ENCODE measurements around the gene FREM2. TPM values are rescaled to one million over a fixed set of nuclear protein-coding genes. Genes with fewer than 3 reads are reported as not detected.

Gene FREM2, protein sequence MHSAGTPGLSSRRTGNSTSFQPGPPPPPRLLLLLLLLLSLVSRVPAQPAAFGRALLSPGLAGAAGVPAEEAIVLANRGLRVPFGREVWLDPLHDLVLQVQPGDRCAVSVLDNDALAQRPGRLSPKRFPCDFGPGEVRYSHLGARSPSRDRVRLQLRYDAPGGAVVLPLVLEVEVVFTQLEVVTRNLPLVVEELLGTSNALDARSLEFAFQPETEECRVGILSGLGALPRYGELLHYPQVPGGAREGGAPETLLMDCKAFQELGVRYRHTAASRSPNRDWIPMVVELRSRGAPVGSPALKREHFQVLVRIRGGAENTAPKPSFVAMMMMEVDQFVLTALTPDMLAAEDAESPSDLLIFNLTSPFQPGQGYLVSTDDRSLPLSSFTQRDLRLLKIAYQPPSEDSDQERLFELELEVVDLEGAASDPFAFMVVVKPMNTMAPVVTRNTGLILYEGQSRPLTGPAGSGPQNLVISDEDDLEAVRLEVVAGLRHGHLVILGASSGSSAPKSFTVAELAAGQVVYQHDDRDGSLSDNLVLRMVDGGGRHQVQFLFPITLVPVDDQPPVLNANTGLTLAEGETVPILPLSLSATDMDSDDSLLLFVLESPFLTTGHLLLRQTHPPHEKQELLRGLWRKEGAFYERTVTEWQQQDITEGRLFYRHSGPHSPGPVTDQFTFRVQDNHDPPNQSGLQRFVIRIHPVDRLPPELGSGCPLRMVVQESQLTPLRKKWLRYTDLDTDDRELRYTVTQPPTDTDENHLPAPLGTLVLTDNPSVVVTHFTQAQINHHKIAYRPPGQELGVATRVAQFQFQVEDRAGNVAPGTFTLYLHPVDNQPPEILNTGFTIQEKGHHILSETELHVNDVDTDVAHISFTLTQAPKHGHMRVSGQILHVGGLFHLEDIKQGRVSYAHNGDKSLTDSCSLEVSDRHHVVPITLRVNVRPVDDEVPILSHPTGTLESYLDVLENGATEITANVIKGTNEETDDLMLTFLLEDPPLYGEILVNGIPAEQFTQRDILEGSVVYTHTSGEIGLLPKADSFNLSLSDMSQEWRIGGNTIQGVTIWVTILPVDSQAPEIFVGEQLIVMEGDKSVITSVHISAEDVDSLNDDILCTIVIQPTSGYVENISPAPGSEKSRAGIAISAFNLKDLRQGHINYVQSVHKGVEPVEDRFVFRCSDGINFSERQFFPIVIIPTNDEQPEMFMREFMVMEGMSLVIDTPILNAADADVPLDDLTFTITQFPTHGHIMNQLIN (N-terminal part only)
- 19.4 TPM for polyA plus RNA-seq (2013, experiment 1 of 2)
- 16.0 TPM for polyA plus RNA-seq (2013, experiment 2 of 2)

DNA sequence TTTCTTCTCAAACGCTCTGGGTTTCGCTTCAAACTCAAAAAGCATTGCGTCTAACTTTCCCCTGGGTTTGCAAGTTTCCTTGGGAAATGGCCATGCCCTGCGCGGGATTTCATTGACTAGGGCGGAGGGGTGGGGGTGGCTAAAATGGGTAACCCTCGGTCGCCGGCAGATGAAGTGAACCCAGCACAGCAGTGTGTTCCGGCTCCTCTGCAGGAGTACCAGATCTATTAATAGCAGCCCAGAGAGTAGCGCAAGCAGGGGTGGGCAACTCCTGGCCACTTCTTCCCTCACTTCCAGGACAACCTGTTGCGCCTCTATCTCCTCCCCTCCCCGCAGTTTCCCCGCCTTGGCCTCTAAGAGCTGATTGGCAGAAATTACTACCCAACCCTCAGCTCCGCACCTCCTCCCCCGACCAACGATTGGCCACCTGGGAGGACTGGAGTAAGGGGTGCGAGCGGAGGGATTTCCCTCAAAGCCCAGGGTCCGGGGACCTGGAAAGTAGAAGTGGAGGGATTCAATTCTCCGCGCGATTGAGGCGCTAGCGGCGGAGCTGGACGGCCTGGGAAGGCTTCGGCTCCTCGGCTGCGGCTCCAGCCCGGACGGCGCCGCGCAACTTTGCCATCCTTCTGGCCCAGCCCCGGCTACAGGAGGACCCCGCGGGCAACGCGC lies at the start of gene FREM2:
FREM2 (plus strand) TSS at position 501 of the 669 bp plus-strand sequence. CDS start 268 bp downstream, outside the sequence.
- Histone ChIP-seq H3K4me3 (ENCODE audit: extremely low read depth, insufficient read depth, low read length, poor library complexity, severe bottlenecking) (peak within 1 kb of the TSS; percentile 59), H3K9me3 (ENCODE audit: control insufficient read depth, low read length) (peaks cover 9% of the 10 kb centered on the region), H3K4me1 (ENCODE audit: control insufficient read depth, insufficient read depth, low read length, poor library complexity, severe bottlenecking) (peaks cover 12% of the 10 kb centered on the region), H3K36me3 (ENCODE audit: control insufficient read depth, insufficient read depth, low read length) (peaks cover 27% of the 10 kb centered on the region), H3K27ac (ENCODE audit: low read depth, low read length, severe bottlenecking) (peak within 1 kb of the TSS; percentile 71)
- whole genome bisulfite sequencing, 2 experiments (ENCODE audit: insufficient coverage in 2 of 2) = 0% methylated on average over 15 to 30 of the region's 40 CpGs

GRCh38 chr13:38637576-38637975 lies 49.3 kb upstream of the FREM2 start:
- WGBS, 2 experiments (ENCODE audit: insufficient coverage in 2 of 2) = 100% methylated on average over 1 of the region's 3 CpGs
- H3K4me1 ChIP-seq (ENCODE audit: control insufficient read depth, insufficient read depth, low read length, poor library complexity, severe bottlenecking) = no peaks in the 10 kb centered on the region

GRCh38 chr13:38641164-38641948 lies 45.5 kb upstream of the FREM2 start:
- WGBS, 2 experiments (ENCODE audit: insufficient coverage in 2 of 2) = 90% methylated on average over 4 of the region's 5 CpGs; no CpG with 5 or more reads in 1 of the 2 experiments
- Histone ChIP-seq H3K4me1 (ENCODE audit: control insufficient read depth, insufficient read depth, low read length, poor library complexity, severe bottlenecking) (no peaks in the 10 kb centered on the region), H3K9me3 (ENCODE audit: control insufficient read depth, low read length) (no peaks in the 10 kb centered on the region), H3K36me3 (ENCODE audit: control insufficient read depth, insufficient read depth, low read length) (no peaks in the 10 kb centered on the region), H3K4me3 (ENCODE audit: extremely low read depth, insufficient read depth, low read length, poor library complexity, severe bottlenecking) (no peak overlapping the region), H3K27ac (ENCODE audit: low read depth, low read length, severe bottlenecking) (no peak overlapping the region)

More at GRCh38 chr13:38637576-38637975, 49.3 kb upstream of the FREM2 start:
- H3K27ac ChIP-seq (ENCODE audit: low read depth, low read length, severe bottlenecking) = no peak overlapping the region
- no peak overlapping the region for H3K4me3 ChIP-seq (ENCODE audit: extremely low read depth, insufficient read depth, low read length, poor library complexity, severe bottlenecking)
- H3K36me3 ChIP-seq (ENCODE audit: control insufficient read depth, insufficient read depth, low read length) = no peaks in the 10 kb centered on the region
- H3K9me3 ChIP-seq (ENCODE audit: control insufficient read depth, low read length) = no peaks in the 10 kb centered on the region

- no CpG with 5 or more reads among the region's 1 CpG for whole genome bisulfite sequencing, 2 experiments (ENCODE audit: insufficient coverage in 2 of 2)
- H3K4me1 ChIP-seq (ENCODE audit: control insufficient read depth, insufficient read depth, low read length, poor library complexity, severe bottlenecking) = no peaks in the 10 kb centered on the region
- no peak overlapping the region for H3K4me3 ChIP-seq (ENCODE audit: extremely low read depth, insufficient read depth, low read length, poor library complexity, severe bottlenecking)
- H3K9me3 ChIP-seq (ENCODE audit: control insufficient read depth, low read length) = no peaks in the 10 kb centered on the region
- no peak overlapping the region for H3K27ac ChIP-seq (ENCODE audit: low read depth, low read length, severe bottlenecking)
- H3K36me3 ChIP-seq (ENCODE audit: control insufficient read depth, insufficient read depth, low read length) = no peaks in the 10 kb centered on the region
Observed at GRCh38 chr13:38647312-38647711, 39.6 kb upstream of the FREM2 start.

DNA sequence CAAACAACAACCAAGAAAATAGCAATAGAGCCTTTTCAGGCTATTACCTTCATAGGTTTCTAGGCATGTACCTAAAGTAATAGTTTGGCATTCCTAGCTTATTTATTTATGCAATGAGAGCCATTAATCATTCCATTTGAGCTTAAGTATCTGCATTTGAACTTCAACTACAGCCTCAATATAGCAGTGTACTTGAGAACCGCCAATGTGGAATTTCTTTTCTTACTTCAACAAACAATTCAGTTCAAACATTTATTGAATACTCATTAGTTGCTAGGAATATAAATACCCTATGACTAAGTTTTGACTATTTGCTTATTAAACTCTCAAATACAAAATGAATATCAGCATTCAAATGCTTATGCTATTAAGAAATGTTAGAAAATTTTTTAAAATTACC lies 38.0 kb upstream of the FREM2 start:
- no peak overlapping the region for H3K4me3 ChIP-seq (ENCODE audit: extremely low read depth, insufficient read depth, low read length, poor library complexity, severe bottlenecking)
- H3K36me3 ChIP-seq (ENCODE audit: control insufficient read depth, insufficient read depth, low read length) = no peaks in the 10 kb centered on the region
- H3K9me3 ChIP-seq (ENCODE audit: control insufficient read depth, low read length) = no peaks in the 10 kb centered on the region
- WGBS, 2 experiments (ENCODE audit: insufficient coverage in 2 of 2) = no CpG with 5 or more reads among the region's 1 CpG
- H3K4me1 ChIP-seq (ENCODE audit: control insufficient read depth, insufficient read depth, low read length, poor library complexity, severe bottlenecking) = no peaks in the 10 kb centered on the region
- no peak overlapping the region for H3K27ac ChIP-seq (ENCODE audit: low read depth, low read length, severe bottlenecking)

DNA sequence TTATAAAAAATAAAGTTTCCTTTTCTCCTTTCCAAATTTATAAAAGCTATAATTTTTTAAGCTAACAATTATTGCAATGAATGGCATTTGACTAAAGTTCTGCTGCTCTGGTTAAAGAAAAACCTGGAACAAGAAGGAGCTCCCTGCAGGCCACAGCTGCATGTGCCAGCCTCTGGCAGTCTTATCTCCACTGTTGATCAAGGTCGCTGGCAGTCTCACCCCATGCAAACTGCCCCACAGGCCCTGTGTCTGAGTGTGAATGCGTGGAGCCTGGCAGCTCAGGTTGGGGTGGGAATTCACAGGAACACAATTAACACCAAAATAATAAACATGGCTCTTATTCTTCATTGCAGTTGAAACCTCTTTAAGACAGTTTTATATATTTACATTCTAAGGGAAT lies 30.2 kb upstream of the FREM2 start:
- Histone ChIP-seq H3K9me3 (ENCODE audit: control insufficient read depth, low read length) (no peaks in the 10 kb centered on the region), H3K27ac (ENCODE audit: low read depth, low read length, severe bottlenecking) (peak overlapping the region; percentile 19), H3K36me3 (ENCODE audit: control insufficient read depth, insufficient read depth, low read length) (no peaks in the 10 kb centered on the region), H3K4me1 (ENCODE audit: control insufficient read depth, insufficient read depth, low read length, poor library complexity, severe bottlenecking) (peaks cover 9% of the 10 kb centered on the region), H3K4me3 (ENCODE audit: extremely low read depth, insufficient read depth, low read length, poor library complexity, severe bottlenecking) (no peak overlapping the region)
- 100% methylated on average over 1 of the region's 2 CpGs; no CpG with 5 or more reads in 1 of the 2 experiments for WGBS, 2 experiments (ENCODE audit: insufficient coverage in 2 of 2)

DNA sequence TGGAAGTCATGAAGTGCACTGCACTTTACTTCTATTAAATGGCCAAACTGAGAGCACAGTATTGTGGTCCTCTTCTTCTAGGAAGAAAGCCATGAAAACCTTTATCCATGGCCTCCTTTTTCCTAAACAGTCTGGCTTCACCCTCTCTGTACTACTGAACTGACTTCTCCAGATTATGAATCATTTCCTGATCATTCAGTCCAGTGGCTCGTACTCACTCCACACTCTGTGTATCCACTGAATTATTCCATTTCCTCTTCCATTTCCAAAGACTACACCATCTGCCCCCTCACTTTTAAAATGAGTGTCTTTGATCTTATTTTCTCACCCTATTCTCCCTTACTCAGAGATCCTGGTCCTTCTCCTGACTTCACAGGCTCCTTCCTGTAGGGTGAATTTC lies 29.7 kb upstream of the FREM2 start:
- 62 to 78% methylated on average over 1 of the region's 1 CpG for WGBS, 2 experiments (ENCODE audit: insufficient coverage in 2 of 2)
- Histone ChIP-seq H3K4me1 (ENCODE audit: control insufficient read depth, insufficient read depth, low read length, poor library complexity, severe bottlenecking) (peaks cover 9% of the 10 kb centered on the region), H3K27ac (ENCODE audit: low read depth, low read length, severe bottlenecking) (peak overlapping the region; percentile 19), H3K4me3 (ENCODE audit: extremely low read depth, insufficient read depth, low read length, poor library complexity, severe bottlenecking) (no peak overlapping the region), H3K9me3 (ENCODE audit: control insufficient read depth, low read length) (no peaks in the 10 kb centered on the region), H3K36me3 (ENCODE audit: control insufficient read depth, insufficient read depth, low read length) (no peaks in the 10 kb centered on the region)

GRCh38 chr13:38658906-38659305 lies 28.0 kb upstream of the FREM2 start:
- Histone ChIP-seq H3K9me3 (ENCODE audit: control insufficient read depth, low read length) (no peaks in the 10 kb centered on the region), H3K4me1 (ENCODE audit: control insufficient read depth, insufficient read depth, low read length, poor library complexity, severe bottlenecking) (peaks cover 9% of the 10 kb centered on the region), H3K4me3 (ENCODE audit: extremely low read depth, insufficient read depth, low read length, poor library complexity, severe bottlenecking) (no peak overlapping the region), H3K36me3 (ENCODE audit: control insufficient read depth, insufficient read depth, low read length) (no peaks in the 10 kb centered on the region), H3K27ac (ENCODE audit: low read depth, low read length, severe bottlenecking) (no peak overlapping the region)
- WGBS, 2 experiments (ENCODE audit: insufficient coverage in 2 of 2) = no CpG with 5 or more reads among the region's 1 CpG

GRCh38 chr13:38661010-38661675 lies 25.7 kb upstream of the FREM2 start:
- Histone ChIP-seq H3K36me3 (ENCODE audit: control insufficient read depth, insufficient read depth, low read length) (no peaks in the 10 kb centered on the region), H3K4me3 (ENCODE audit: extremely low read depth, insufficient read depth, low read length, poor library complexity, severe bottlenecking) (no peak overlapping the region), H3K27ac (ENCODE audit: low read depth, low read length, severe bottlenecking) (no peak overlapping the region), H3K9me3 (ENCODE audit: control insufficient read depth, low read length) (no peaks in the 10 kb centered on the region), H3K4me1 (ENCODE audit: control insufficient read depth, insufficient read depth, low read length, poor library complexity, severe bottlenecking) (peaks cover 9% of the 10 kb centered on the region)
- 100% methylated on average over 1 to 2 of the region's 2 CpGs for WGBS, 2 experiments (ENCODE audit: insufficient coverage in 2 of 2)

All from mesodermal cell (in vitro differentiated cells).